D721Med (cell line): ENCODE data around the gene YBX1.

Experiments
- DNase-seq: peaks from one replicate; pipeline ENCODE4 v3.0.0; 2011; ENCODE audit warnings: low spot score; ENCODE audit not compliant: insufficient read length
- FAIRE-seq: peaks from 2 replicates; lab custom pipeline; 2011; peaks lifted over from hg19 to GRCh38; lab: Jason Lieb, UNC
- CTCF ChIP-seq: IDR thresholded peaks from 2 replicates; pipeline ENCODE4 v1.5.1; 2012; ENCODE audit warnings: mild to moderate bottlenecking, control low read depth; ENCODE audit not compliant: insufficient read depth; ENCODE audit errors: missing control alignments

The YBX1 gene

DNA sequence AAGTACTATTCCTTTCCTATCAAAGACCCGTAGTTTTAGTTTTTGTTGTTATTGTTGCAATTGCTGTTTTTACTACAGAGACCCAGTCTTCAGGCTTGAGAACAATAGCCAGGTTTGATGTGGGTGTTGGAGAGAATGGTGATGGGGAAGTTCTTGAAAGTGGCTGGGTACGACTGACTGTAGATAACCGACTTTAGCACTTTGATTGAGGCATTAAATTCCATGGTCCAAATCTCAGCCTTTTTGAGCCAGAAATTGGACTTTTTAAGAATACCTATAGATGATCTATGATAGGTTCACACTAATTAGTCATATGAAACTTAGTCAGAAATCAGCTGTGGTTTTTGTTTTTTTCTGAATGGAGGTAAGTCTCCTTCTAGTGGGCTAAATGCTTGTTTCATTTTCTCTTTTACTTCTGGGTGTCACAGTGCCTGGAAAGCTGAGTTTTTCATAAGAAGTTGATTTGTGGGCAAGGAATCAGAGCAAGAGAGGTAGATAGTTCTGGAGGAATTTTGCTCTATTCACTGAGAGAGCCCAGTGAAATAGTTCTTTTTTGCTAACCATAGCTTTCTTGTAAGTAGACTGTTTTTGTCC lies 21.2 kb upstream of the YBX1 start:
- no peak for FAIRE-seq
- DNase-seq: no peak
- no peak for TF ChIP-seq CTCF

GRCh38 chr1:42669936-42670335 lies 12.3 kb upstream of the YBX1 start:
- no peak for FAIRE-seq
- TF ChIP-seq CTCF: no peak

GRCh38 chr1:42670425-42670824 lies 11.8 kb upstream of the YBX1 start:
- no peak for FAIRE-seq
- no peak for TF ChIP-seq CTCF

More at GRCh38 chr1:42669936-42670335, 12.3 kb upstream of the YBX1 start:
- no peak for DNase-seq

GRCh38 chr1:42674214-42674613 lies 8.0 kb upstream of the YBX1 start:
- no peak for TF ChIP-seq CTCF
- DNase-seq (no peak), FAIRE-seq (no peak)

More at GRCh38 chr1:42670425-42670824, 11.8 kb upstream of the YBX1 start:
- no peak for DNase-seq

- FAIRE-seq (no peak), DNase-seq (no peak)
- TF ChIP-seq CTCF: no peak
Observed at GRCh38 chr1:42674682-42675081, 7.5 kb upstream of the YBX1 start.

DNA sequence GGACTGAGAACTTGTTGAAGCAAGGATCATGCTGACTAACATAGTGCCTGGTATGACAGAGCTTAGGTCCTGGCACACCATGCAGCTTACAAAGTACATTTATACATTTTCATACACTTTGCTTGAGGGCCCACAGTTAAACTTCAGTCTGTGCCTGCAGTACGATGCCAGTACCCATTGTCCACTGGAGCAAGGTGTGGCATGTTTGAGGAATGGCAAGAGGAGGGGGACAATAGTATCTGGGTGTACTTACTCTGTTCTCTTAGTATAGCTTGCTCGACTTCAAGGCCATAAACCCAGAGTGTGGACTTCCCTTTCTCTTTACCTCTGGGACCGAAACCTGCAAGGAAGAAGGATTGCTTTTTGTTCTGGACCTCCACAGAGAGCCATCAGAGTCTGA lies 6.8 kb upstream of the YBX1 start:
- DNase-seq (no peak), FAIRE-seq (no peak)
- no peak for TF ChIP-seq CTCF

DNA sequence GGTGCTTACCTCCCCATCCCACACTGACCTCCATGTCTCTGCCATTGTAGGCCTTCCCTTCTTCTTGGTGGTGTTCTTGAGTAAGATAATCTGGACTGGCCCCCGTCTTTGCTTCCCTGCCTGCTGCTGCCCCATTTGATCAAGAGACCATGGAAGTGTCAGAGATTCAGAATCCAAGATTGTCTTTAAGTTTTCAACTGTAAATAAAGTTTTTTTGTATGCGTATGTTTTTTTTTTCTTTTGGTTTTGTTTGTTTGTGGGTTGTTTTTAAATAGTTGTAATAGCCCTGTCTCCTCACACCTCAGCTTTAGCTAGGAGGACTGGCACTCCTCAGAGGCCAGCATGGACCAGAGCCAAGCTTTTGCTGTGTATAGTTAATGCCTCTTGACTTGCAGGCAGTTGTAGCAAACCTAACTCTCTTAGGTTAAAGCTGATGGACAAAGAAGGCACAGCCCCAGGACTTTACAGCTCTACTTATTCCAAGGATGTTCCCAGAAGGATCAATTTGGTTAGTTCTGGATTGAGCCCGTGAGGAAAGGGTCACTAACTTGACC lies 5.6 kb upstream of the YBX1 start:
- DNase-seq (no peak), FAIRE-seq (no peak)
- no peak for TF ChIP-seq CTCF
